HPDE6-E6E7 (cell line): ENCODE data around the gene ZNF536.
"Not testable (repeated sequence)": the region's sequence is repeated elsewhere in the genome, so short reads cannot be mapped to it uniquely, and the experiment has no call there.

Source experiments
- DNase-seq: peaks from one replicate; pipeline ENCODE4 v3.0.0; 2011; ENCODE audit warnings: missing footprints; ENCODE audit errors: extremely low spot score

The ZNF536 gene

GRCh38 chr19:30446120-30446519 lies 73.9 kb downstream of the ZNF536 start:
- not testable (repeated sequence) for DNase-seq

DNA sequence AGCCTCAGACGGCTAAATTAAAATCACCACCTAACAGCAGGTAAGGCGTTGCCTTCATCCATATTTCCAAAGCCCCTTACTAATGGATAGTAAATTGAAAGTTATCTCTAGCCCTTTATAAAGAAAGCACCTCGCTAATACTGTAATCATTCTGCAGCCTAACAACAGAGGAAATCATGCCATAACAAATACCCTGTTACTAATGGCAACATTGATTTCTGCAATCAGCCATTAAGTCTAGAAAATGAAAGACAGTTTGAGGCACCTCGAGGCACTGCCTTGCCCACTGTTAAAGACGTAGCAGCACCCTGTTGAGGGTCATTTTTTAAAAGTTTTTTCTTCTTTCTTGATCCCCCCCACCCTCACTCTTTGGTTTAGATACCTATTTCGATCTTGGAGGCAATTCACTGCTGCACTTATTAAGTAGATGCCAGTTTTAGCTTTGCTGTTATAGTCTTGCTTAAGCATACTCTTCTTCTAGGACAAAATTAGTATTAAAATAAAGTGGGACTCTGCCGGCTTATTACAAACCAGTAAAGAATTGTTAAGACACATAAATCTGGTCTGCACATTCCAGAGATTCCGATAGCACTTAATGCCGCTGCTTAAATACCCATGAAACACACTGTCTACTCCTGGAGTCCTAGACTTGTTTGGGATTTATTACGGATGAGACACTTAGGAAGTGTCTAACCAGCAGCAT lies 74.8 kb downstream of the ZNF536 start:
- DNase-seq = no peak

GRCh38 chr19:30447553-30447870 lies 75.3 kb downstream of the ZNF536 start:
- no peak for DNase-seq

- no peak for DNase-seq
These were observed 76.3 kb downstream of the ZNF536 start for GRCh38 chr19:30448386-30449077.

DNA sequence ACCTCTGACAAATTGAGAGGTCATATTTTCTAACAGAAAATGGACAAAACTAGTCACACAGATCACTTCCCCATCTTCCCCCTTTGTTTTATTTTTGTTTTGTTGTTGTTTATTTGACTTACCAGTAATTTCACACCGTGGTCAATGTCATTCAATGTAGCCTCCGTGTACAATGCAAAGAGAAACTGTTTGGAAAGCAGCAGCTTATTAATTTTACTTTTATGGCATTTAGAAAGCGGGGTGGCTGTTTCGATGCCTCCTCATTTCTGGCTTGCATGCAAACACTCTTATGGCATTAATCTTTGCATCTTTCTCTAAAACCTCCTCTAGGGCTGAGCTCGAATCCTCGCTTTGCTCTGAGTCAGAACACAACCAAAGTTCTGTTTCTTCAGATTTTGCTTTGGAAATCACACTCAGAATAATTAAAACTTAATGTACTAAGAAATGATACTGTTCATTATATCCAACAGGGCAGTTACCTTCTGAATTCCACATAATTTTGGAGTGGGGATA lies 77.0 kb downstream of the ZNF536 start:
- no peak for DNase-seq

DNA sequence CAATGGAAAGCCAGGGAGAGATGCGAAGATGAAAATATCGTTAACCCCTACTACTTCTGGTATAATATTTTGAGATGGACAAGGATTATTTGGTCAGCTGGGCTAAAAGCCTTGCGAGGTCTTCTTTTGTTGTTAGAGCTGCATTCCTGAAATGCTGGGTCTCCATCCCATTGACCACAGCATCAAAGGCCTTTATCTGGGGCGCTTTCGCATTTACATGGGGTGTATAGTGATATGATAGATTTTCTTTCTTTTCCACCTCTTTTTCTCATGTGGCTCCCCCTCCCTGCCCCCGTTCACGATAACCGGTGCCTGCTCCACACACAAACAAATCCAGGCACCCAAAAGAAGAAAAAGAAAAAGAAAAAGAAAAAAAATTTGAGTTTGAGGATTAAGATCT lies 77.5 kb downstream of the ZNF536 start:
- no peak for DNase-seq

DNA sequence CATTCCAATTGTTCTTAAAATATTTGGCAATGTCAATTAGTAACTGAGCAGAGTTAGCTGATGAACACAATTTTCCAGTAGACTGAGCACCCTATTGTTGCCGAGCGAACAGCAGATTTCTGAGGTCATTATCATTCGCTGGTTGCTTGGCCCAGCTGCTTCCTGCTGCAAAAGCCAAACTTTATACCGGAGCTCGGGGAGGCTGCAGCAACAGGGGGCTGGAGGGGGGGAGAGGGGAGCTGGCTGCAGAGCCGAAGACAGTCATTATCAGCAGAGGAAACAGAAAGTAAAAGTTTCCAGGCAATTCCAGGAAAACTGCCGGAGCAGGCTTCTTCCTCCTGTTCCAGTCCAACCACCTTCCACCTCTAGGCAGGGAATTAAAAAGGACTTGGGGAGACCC lies 77.9 kb downstream of the ZNF536 start:
- no peak for DNase-seq

GRCh38 chr19:30450835-30451321 lies 78.7 kb downstream of the ZNF536 start:
- DNase-seq = no peak

GRCh38 chr19:30452931-30453330 lies 80.7 kb downstream of the ZNF536 start:
- no peak for DNase-seq

- DNase-seq = no peak
These were observed 81.6 kb downstream of the ZNF536 start for GRCh38 chr19:30453743-30454142.

- no peak for DNase-seq
These were observed 83.7 kb downstream of the ZNF536 start for GRCh38 chr19:30455881-30456280.

GRCh38 chr19:30457484-30457883 lies 85.3 kb downstream of the ZNF536 start:
- no peak for DNase-seq

- no peak for DNase-seq
These were observed 87.7 kb downstream of the ZNF536 start for GRCh38 chr19:30459859-30460258.

GRCh38 chr19:30464162-30464561 lies 92.0 kb downstream of the ZNF536 start:
- no peak for DNase-seq

GRCh38 chr19:30466598-30466997 lies 94.4 kb downstream of the ZNF536 start:
- DNase-seq = not testable (repeated sequence)

- no peak for DNase-seq
These were observed 95.1 kb downstream of the ZNF536 start for GRCh38 chr19:30467239-30467638.

DNA sequence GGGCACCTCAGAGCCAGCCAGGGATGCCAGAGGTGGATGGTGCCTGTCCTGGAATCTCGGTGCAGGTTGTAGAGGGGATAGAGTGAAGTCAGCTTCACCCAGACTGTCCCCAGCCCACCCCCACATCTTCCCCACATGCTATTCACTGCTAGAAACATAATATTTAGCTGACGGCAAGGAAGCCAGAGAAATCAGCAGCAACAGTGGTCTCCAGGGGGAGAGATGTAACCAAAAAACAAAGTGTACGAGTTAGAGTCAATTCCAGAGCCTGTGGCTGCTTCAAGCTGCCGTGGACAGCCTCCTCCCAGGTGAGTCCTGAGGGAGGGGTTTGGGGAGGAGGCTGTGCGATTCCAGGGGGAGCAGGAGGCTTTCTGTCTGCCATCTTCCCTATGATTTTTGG lies 97.6 kb downstream of the ZNF536 start:
- no peak for DNase-seq

DNA sequence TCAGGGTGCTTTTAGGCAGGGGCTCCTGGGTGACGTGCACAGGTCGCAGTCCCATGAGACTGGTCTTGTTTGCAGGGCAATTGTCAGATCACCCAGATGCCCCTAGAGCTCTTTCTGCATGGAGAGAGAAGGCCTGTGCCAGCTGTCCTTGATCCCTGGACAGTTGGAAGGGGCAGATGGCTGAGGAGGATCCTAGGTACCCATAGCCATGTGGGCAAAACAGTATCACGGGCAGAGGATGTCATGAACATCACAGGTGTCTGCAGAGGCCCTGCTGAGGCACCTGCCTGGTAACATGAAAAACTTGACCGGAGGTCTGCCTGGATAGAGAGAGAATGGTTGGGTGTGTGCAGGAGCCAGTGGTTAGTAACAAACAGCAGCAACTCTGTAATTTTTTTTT lies 99.3 kb downstream of the ZNF536 start:
- DNase-seq = no peak

DNA sequence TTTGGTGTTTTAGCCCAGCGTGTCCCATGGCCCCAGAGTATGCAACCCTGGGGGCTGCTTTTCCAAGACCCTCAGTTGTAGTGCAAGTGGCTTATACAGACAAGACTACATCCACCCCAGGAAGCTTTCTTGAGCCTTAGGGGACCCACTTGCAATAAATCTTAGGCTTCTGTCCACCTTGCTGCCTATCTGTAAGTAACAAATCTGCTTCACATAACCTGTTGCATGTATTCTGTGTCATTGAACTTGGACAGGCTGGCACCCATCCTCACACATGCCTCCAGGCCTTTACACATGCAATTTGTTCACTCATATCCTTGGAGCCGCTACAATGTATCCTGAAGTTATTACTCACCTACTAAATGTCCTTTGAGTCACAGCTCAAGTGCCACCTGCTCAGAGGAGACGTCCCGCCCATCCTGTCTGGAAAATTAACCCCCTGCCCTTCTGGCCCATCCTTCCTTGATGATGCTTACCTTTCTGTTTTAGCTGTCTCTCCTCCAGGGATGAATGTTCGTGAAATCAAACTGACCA lies 101.2 kb downstream of the ZNF536 start:
- no peak for DNase-seq

GRCh38 chr19:30476997-30477396 lies 104.8 kb downstream of the ZNF536 start:
- DNase-seq = no peak

- no peak for DNase-seq
These were observed 107.0 kb downstream of the ZNF536 start for GRCh38 chr19:30479231-30479630.

- no peak for DNase-seq
These were observed 107.9 kb downstream of the ZNF536 start for GRCh38 chr19:30480097-30480496.

DNA sequence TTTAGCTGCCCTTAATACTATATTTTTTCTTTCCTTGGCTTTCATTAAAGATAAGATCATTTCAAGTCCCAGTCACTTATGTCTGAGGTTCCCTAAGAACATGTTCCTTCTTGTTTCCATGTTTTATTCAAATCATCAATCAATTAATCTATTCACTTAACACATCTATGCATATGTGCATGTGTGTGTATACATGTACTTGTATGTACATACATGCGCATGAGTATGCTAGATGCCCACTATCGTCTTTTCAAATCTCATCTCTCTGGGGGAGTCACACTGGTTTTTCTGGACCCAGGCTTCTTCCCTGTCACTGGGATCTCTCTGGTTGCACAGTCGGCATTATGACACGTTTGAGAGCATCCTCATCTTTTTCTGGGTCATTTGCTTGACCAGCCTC lies 108.9 kb downstream of the ZNF536 start:
- DNase-seq = no peak
